ENCODE results near the gene NPC1.

GRCh38 chr18:23565916-23566547, 20.3 kb downstream of the NPC1 start:
- no peak for TF ChIP-seq ATF3 (IDR thresholded peaks at IDR 0.05)
- TF ChIP-seq, protein P1, sequence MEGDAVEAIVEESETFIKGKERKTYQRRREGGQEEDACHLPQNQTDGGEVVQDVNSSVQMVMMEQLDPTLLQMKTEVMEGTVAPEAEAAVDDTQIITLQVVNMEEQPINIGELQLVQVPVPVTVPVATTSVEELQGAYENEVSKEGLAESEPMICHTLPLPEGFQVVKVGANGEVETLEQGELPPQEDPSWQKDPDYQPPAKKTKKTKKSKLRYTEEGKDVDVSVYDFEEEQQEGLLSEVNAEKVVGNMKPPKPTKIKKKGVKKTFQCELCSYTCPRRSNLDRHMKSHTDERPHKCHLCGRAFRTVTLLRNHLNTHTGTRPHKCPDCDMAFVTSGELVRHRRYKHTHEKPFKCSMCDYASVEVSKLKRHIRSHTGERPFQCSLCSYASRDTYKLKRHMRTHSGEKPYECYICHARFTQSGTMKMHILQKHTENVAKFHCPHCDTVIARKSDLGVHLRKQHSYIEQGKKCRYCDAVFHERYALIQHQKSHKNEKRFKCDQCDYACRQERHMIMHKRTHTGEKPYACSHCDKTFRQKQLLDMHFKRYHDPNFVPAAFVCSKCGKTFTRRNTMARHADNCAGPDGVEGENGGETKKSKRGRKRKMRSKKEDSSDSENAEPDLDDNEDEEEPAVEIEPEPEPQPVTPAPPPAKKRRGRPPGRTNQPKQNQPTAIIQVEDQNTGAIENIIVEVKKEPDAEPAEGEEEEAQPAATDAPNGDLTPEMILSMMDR (IDR thresholded peaks at IDR 0.05; ENCODE audit: low read depth, low read length, missing input control), result no peak
- TF ChIP-seq, protein P2, sequence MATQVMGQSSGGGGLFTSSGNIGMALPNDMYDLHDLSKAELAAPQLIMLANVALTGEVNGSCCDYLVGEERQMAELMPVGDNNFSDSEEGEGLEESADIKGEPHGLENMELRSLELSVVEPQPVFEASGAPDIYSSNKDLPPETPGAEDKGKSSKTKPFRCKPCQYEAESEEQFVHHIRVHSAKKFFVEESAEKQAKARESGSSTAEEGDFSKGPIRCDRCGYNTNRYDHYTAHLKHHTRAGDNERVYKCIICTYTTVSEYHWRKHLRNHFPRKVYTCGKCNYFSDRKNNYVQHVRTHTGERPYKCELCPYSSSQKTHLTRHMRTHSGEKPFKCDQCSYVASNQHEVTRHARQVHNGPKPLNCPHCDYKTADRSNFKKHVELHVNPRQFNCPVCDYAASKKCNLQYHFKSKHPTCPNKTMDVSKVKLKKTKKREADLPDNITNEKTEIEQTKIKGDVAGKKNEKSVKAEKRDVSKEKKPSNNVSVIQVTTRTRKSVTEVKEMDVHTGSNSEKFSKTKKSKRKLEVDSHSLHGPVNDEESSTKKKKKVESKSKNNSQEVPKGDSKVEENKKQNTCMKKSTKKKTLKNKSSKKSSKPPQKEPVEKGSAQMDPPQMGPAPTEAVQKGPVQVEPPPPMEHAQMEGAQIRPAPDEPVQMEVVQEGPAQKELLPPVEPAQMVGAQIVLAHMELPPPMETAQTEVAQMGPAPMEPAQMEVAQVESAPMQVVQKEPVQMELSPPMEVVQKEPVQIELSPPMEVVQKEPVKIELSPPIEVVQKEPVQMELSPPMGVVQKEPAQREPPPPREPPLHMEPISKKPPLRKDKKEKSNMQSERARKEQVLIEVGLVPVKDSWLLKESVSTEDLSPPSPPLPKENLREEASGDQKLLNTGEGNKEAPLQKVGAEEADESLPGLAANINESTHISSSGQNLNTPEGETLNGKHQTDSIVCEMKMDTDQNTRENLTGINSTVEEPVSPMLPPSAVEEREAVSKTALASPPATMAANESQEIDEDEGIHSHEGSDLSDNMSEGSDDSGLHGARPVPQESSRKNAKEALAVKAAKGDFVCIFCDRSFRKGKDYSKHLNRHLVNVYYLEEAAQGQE (IDR thresholded peaks at IDR 0.05), result no peak
- no peak for TF ChIP-seq TAF1 (conservative IDR thresholded peaks at IDR 0.05)
- TF ChIP-seq RAD21 (IDR thresholded peaks at IDR 0.05), result no peak
- no peak for TF ChIP-seq SP1 (IDR thresholded peaks at IDR 0.05)
- TF ChIP-seq JUND (IDR thresholded peaks at IDR 0.05), result no peak
- TF ChIP-seq EGR1 (IDR thresholded peaks at IDR 0.05; ENCODE audit: low read depth in 2 of 2), result no peak
- TF ChIP-seq RXRA (IDR thresholded peaks at IDR 0.05), result no peak

Measured in liver (tissue), 3 donors.